ENCODE results near the gene OLFM1.

GRCh38 chr9:135152614-135153334 is 65.3 kb downstream of the OLFM1 start:
- TF ChIP-seq ARID3B (CRISPR knock-in tag; IDR thresholded peaks at IDR 0.05; ENCODE audit: borderline replicate concordance) (no peak), MYBL2 (IDR thresholded peaks at IDR 0.05; ENCODE audit: low read depth) (no peak), MYBL2 (CRISPR knock-in tag; IDR thresholded peaks at IDR 0.05; ENCODE audit: borderline replicate concordance) (no peak), CTCF (IDR thresholded peaks at IDR 0.05 in 2 of 3, conservative IDR thresholded peaks at IDR 0.05 in 1 of 3; ENCODE audit: insufficient read depth in 2 of 3, low read depth in 1 of 3, low read length in 3 of 3) (no peak)

All from K562 (cell line).